SK-N-MC (cell line): ENCODE data around the gene NIPBL.

Source experiments
- EZH2 ChIP-seq: fragments of 200-600 bp; sonication (generic); IDR thresholded peaks from one replicate; pipeline ENCODE4 v1.6.1; 2017; ENCODE audit warnings: antibody characterized with exemption
- FOXP2 ChIP-seq: optimal IDR thresholded peaks from 2 replicates; pipeline ENCODE3; 2011; ENCODE audit warnings: mild to moderate bottlenecking, moderate library complexity; ENCODE audit not compliant: insufficient read depth; ENCODE audit errors: extremely low read length, control extremely low read depth
- POLR2AphosphoS5 ChIP-seq: IDR thresholded peaks from 2 replicates; pipeline ENCODE4 v1.6.1; 2012; ENCODE audit warnings: mild to moderate bottlenecking, low read depth, low read length, borderline replicate concordance

DNA sequence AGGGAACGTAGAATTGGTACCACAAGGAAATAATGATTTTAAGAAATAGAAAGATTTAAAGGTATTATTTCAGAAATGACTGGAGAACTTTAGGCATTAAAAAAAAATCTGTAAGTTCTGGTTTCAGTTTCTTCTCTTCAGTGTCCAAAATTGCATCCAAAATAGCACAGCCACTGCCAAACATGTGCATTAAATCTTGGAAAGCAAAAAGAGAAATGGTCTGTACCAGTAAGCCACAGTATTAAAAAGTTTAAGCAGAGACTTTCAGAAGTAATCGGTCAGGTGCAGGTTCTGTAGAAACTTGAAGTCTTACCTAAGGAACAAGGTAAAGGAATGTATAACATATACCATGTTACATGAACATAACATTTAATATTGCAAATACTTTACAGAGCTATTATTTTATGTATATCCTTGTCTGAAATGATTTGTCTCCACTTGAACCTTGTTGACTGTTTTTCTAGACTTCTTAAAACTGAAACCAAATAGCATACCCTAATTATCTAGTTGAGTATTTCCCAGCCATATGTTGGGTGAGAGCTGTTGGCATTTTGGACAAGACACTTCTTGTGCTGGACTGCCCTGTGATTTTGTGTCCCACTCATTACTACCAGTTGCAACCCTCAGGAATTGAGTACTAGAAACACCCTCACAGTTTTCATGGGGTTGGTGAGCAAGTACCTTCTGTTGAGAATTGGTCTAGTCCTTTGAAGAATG, 32.1 kb downstream of the NIPBL start:
- TF ChIP-seq EZH2 (no peak), POLR2AphosphoS5 (no peak), FOXP2 (no peak)
